Measurements from ENCODE around the gene PANK4. TPM values are rescaled to one million over a fixed set of nuclear protein-coding genes. Genes with fewer than 3 reads are reported as not detected.

Gene PANK4
- total and polyA plus RNA-seq, 10 of the 15 experiments (the other 5 are each of a cell fraction or from before 2014, with no cell fraction given): 0.35 to 38.0 (median 18.6) TPM

DNA sequence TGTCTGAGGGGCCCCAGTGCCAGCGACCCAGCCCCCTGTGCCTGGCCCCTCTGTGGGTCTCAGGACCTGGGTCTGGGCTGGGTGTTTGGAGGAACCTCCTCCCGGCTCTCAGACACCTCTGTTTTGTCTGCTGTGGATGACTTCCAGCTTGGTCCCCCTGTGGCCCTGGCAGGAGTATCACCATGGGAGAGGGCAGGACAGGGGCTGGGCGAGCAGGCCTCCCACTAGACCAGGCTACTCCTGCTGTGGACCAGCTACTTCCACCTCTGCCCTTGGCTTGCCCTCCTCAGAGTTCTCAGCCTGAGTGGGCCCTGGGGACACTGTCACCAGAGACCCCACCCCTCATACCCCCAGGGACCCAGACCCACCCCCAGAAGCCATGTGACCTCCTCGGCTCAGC is 28.5 kb downstream of the PANK4 start:
- Histone ChIP-seq H3K4me1 (ENCODE audit: control insufficient read depth, insufficient read depth, low read length) (peaks cover 10% of the 10 kb centered on the region), H3K4me2 (ENCODE audit: control insufficient read depth, insufficient read depth) (no peak overlapping the region), H3K27ac (ENCODE audit: control insufficient read depth, insufficient read depth) (no peak overlapping the region), H3K79me2 (ENCODE audit: control insufficient read depth, insufficient read depth, low read length) (no peaks in the 10 kb centered on the region), H3K9ac (ENCODE audit: control insufficient read depth, insufficient read depth, low read length) (no peak overlapping the region), H3K36me3 (ENCODE audit: control insufficient read depth in 2 of 2, insufficient read depth in 2 of 2, low read length in 1 of 2) (no peaks in the 10 kb centered on the region), H3K4me3 (no peak overlapping the region), H4K20me1 (ENCODE audit: control insufficient read depth, insufficient read depth) (no peaks in the 10 kb centered on the region), H3K9me3 (replicated peaks; ENCODE audit: control insufficient read depth, insufficient read depth, low read length) (no peaks in the 10 kb centered on the region), H2AFZ (ENCODE audit: control insufficient read depth, low read depth, low read length) (no peak overlapping the region), H3K27me3 (replicated peaks in 1 of 2; ENCODE audit: control insufficient read depth in 2 of 2, insufficient read depth in 2 of 2, low read length in 1 of 2) (no peaks in the 10 kb centered on the region)
- in situ Hi-C loops (cut with MboI) (no loop called here), intact Hi-C loops (cut with micrococcal nuclease; ENCODE audit: unreplicated experiment) (no loop called here)
- ChIA-PET CTCF (interaction anchor here (0.9 kb wide), 1 partner anchor 28 kb away, joined by 4 read pairs; the partner anchor contains the start of gene PANK4), SMC1A (ENCODE audit: uncharacterized antibody, unreplicated experiment) (no interaction called here), POLR2A (interaction anchor here (0.6 kb wide), 1 partner anchor 111 kb away, joined by 4 read pairs; no protein-coding TSS in a partner anchor), RAD21 (ENCODE audit: unreplicated experiment) (interaction anchor here (0.9 kb wide), 1 partner anchor 49 kb away, joined by 3 read pairs; no protein-coding TSS in a partner anchor)
- DNase-seq (ENCODE audit: low read depth, low spot score) (no peak), ATAC-seq (no peak), FAIRE-seq (no peak)
- no TSS peak for BruUV-seq (replicated peaks)
- WGBS (ENCODE audit: insufficient coverage, insufficient replicate concordance, low lambda C conversion rate, missing lambda C conversion rate): 34% methylated on average over 3 of the region's 4 CpGs
- TF ChIP-seq, protein P1, sequence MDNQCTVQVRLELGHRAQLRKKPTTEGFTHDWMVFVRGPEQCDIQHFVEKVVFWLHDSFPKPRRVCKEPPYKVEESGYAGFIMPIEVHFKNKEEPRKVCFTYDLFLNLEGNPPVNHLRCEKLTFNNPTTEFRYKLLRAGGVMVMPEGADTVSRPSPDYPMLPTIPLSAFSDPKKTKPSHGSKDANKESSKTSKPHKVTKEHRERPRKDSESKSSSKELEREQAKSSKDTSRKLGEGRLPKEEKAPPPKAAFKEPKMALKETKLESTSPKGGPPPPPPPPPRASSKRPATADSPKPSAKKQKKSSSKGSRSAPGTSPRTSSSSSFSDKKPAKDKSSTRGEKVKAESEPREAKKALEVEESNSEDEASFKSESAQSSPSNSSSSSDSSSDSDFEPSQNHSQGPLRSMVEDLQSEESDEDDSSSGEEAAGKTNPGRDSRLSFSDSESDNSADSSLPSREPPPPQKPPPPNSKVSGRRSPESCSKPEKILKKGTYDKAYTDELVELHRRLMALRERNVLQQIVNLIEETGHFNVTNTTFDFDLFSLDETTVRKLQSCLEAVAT (IDR thresholded peaks at IDR 0.05): no peak
- TF ChIP-seq MXI1 (IDR thresholded peaks at IDR 0.05; ENCODE audit: low read depth, low read length) (no peak), RFX5 (IDR thresholded peaks at IDR 0.05; ENCODE audit: low read depth, low read length) (no peak), SPI1 (IDR thresholded peaks at IDR 0.05; ENCODE audit: borderline replicate concordance, insufficient read depth, low read depth, low read length) (no peak), NFXL1 (IDR thresholded peaks at IDR 0.05; ENCODE audit: borderline replicate concordance) (no peak), NR2C1 (IDR thresholded peaks at IDR 0.05) (no peak), STAT3 (IDR thresholded peaks at IDR 0.05; ENCODE audit: low read depth, low read length) (no peak), TAF1 (IDR thresholded peaks at IDR 0.05; ENCODE audit: borderline replicate concordance, low read depth, low read length) (no peak)
- TF ChIP-seq, protein P2, sequence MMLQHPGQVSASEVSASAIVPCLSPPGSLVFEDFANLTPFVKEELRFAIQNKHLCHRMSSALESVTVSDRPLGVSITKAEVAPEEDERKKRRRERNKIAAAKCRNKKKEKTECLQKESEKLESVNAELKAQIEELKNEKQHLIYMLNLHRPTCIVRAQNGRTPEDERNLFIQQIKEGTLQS (IDR thresholded peaks at IDR 0.05; ENCODE audit: borderline replicate concordance, extremely low read depth, low read depth, low read length): no peak
- TF ChIP-seq, protein P3, sequence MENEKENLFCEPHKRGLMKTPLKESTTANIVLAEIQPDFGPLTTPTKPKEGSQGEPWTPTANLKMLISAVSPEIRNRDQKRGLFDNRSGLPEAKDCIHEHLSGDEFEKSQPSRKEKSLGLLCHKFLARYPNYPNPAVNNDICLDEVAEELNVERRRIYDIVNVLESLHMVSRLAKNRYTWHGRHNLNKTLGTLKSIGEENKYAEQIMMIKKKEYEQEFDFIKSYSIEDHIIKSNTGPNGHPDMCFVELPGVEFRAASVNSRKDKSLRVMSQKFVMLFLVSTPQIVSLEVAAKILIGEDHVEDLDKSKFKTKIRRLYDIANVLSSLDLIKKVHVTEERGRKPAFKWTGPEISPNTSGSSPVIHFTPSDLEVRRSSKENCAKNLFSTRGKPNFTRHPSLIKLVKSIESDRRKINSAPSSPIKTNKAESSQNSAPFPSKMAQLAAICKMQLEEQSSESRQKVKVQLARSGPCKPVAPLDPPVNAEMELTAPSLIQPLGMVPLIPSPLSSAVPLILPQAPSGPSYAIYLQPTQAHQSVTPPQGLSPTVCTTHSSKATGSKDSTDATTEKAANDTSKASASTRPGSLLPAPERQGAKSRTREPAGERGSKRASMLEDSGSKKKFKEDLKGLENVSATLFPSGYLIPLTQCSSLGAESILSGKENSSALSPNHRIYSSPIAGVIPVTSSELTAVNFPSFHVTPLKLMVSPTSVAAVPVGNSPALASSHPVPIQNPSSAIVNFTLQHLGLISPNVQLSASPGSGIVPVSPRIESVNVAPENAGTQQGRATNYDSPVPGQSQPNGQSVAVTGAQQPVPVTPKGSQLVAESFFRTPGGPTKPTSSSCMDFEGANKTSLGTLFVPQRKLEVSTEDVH (IDR thresholded peaks at IDR 0.05; ENCODE audit: low read depth, partially characterized antibody): no peak
- TF ChIP-seq, protein P4, sequence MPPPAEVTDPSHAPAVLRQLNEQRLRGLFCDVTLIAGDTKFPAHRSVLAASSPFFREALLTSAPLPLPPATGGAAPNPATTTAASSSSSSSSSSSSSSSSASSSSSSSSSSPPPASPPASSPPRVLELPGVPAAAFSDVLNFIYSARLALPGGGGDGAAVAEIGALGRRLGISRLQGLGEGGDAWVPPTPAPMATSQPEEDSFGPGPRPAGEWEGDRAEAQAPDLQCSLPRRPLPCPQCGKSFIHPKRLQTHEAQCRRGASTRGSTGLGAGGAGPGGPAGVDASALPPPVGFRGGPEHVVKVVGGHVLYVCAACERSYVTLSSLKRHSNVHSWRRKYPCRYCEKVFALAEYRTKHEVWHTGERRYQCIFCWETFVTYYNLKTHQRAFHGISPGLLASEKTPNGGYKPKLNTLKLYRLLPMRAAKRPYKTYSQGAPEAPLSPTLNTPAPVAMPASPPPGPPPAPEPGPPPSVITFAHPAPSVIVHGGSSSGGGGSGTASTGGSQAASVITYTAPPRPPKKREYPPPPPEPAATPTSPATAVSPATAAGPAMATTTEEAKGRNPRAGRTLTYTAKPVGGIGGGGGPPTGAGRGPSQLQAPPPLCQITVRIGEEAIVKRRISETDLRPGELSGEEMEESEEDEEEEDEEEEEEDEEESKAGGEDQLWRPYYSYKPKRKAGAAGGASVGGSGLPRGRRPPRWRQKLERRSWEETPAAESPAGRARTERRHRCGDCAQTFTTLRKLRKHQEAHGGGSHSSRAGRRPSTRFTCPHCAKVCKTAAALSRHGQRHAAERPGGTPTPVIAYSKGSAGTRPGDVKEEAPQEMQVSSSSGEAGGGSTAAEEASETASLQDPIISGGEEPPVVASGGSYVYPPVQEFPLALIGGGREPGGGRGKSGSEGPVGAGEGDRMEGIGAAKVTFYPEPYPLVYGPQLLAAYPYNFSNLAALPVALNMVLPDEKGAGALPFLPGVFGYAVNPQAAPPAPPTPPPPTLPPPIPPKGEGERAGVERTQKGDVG (CRISPR knock-in tag; IDR thresholded peaks at IDR 0.05): no peak

Measured in GM12878 (cell line).